ENCODE measurements around the gene CTSE. TPM values are rescaled to one million over a fixed set of nuclear protein-coding genes. Genes with fewer than 3 reads are reported as not detected.
A peak's percentile ranks its signal among the peaks of the same experiment; 100 is the strongest.

CTSE gene
- total and polyA plus RNA-seq, 9 of the 15 experiments (the other 6 are each of a cell fraction or from before 2014, with no cell fraction given): 0.04 to 0.18 (median 0.09) TPM; not detected in 4

- Histone ChIP-seq H3K36me3 (ENCODE audit: control insufficient read depth, insufficient read depth, low read length) (no peaks in the 10 kb centered on the region), H3K9me1 (ENCODE audit: control insufficient read depth, insufficient read depth, low read length) (no peaks in the 10 kb centered on the region), H3K27ac (ENCODE audit: extremely low read depth, low read depth, low read length) (no peak overlapping the region), H3K79me2 (ENCODE audit: control insufficient read depth, insufficient read depth, low read length) (no peaks in the 10 kb centered on the region), H3K27me3 (ENCODE audit: control insufficient read depth in 2 of 2, insufficient read depth in 2 of 2, low read length in 2 of 2) (peaks cover 22 to 53% of the 10 kb centered on the region in 2 experiments), H3K4me3 (no peak overlapping the region), H3K9ac (ENCODE audit: insufficient read depth in 1 of 2, low read depth in 2 of 2, low read length in 2 of 2) (no peak overlapping the region), H3K4me1 (replicated peaks in 1 of 2; ENCODE audit: control insufficient read depth in 2 of 2, insufficient read depth in 2 of 2, low read length in 2 of 2) (no peaks in the 10 kb centered on the region; a peak in 1 of 5 replicates), H3K4me2 (ENCODE audit: insufficient read depth, low read length) (no peak overlapping the region), H2AFZ (ENCODE audit: low read depth, low read length) (no peak overlapping the region), H4K20me1 (replicated peaks; ENCODE audit: control insufficient read depth, insufficient read depth, low read length) (peaks cover 26% of the 10 kb centered on the region; the same call in 1 of the 2 replicates), H3K9me3 (replicated peaks; ENCODE audit: control insufficient read depth, insufficient read depth, low read depth, low read length) (no peaks in the 10 kb centered on the region)
- in situ Hi-C loops (cut with MboI) (loop anchor here (5.0 kb wide), 2 partner anchors 121 to 184 kb away; no protein-coding TSS in a partner anchor), intact Hi-C loops (cut with micrococcal nuclease) (no loop called here)
- ATAC-seq (no peak), FAIRE-seq (no peak), DNase-seq (ENCODE audit: extremely low read depth in 1 of 4, low spot score in 3 of 4) (no peak)
- POLR2A ChIA-PET: no interaction called here
- TF ChIP-seq ZBTB11 (CRISPR knock-in tag; IDR thresholded peaks at IDR 0.05) (no peak), ZKSCAN1 (IDR thresholded peaks at IDR 0.05; ENCODE audit: low read depth, low read length) (0 out of 2 replicates have a peak, but pooled peaks have one; percentile 45), ZNF785 (CRISPR knock-in tag; IDR thresholded peaks at IDR 0.05) (no peak)
- no TSS peak for BruUV-seq (replicated peaks)
- CTCF ChIA-PET (ENCODE audit: low intra/inter-chr PET ratio): no interaction called here
- 0% methylated on average over 1 of the region's 1 CpG for WGBS (ENCODE audit: insufficient coverage, low coverage, missing lambda C conversion rate)
Measured at GRCh38 chr1:205981257-205981656, 42.4 kb downstream of the CTSE start.
